ENCODE measurements around the gene TP53BP2. TPM values are rescaled to one million over a fixed set of nuclear protein-coding genes. Genes with fewer than 3 reads are reported as not detected.

TP53BP2 gene
- 67.3 TPM for total RNA-seq

GRCh38 chr1:223845810-223846682, at the start of gene TP53BP2:
Gene TP53BP2 (minus strand): TSS chr1:223845947. CDS start chr1:223845680, 267 bp downstream.

Other genes with a start within 250 kb of the TP53BP2 start
- not detected for gene CAPN8, start 180.2 kb downstream of the TP53BP2 start, total RNA-seq
- 46.6 TPM for gene CAPN2, start 133.4 kb downstream of the TP53BP2 start, total RNA-seq

Measured in parietal lobe (tissue), 1 donor.